IMR-90 (cell line): ENCODE data around the gene USP35. TPM values are rescaled to one million over a fixed set of nuclear protein-coding genes. Genes with fewer than 3 reads are reported as not detected.

Source experiments
- ATAC-seq: fragments of 200-7000 bp; cut with Tn5 transposase; 2 replicates; pipeline ENCODE4 v1.9.1; 2020; ENCODE audit warnings: low read depth, mild to moderate bottlenecking, moderate library complexity
- BruUV-seq: library from RNA; stranded (reverse); fragments of 400-500 nt; replicated peaks from 2 replicates; lab custom pipeline; 2021; lab: Mats Ljungman, UMichigan
- CTCF ChIA-PET: fragments of 300-600 bp; formaldehyde crosslinking; extraction: SDS; loops from one replicate; lab custom pipeline; 2021; ENCODE audit warnings: antibody characterized with exemption; lab: Yijun Ruan, JAX
- POLR2A ChIA-PET: fragments of 300-600 bp; sonication (Branson Sonifier 250); formaldehyde crosslinking; loops from one replicate; lab custom pipeline; 2022; ENCODE audit warnings: antibody characterized with exemption; ENCODE audit not compliant: unreplicated experiment; lab: Charles Lee
- DNase-seq: peaks from one replicate; pipeline ENCODE4 v3.0.0; 2013
- H2AFZ ChIP-seq: replicated peaks from 2 replicates; pipeline ENCODE3; 2013; ENCODE audit warnings: low read length, mild to moderate bottlenecking; ENCODE audit not compliant: poor library complexity
- H2AK5ac ChIP-seq: 2 replicates; pipeline ENCODE4 v1.6.1; 2013; ENCODE audit warnings: low read depth, low read length, inconsistent platforms
- H2AK9ac ChIP-seq: replicated peaks from 2 replicates; pipeline ENCODE3; 2013; ENCODE audit warnings: mild to moderate bottlenecking, low read depth, low read length, moderate library complexity; ENCODE audit not compliant: poor library complexity
- H2BK120ac ChIP-seq: 2 replicates; pipeline ENCODE4 v1.6.1; 2013; ENCODE audit warnings: low read depth, low read length, inconsistent platforms
- H2BK15ac ChIP-seq: 3 replicates; pipeline ENCODE4 v1.6.1; 2013; ENCODE audit warnings: low read depth, low read length, inconsistent platforms
- H2BK20ac ChIP-seq: 2 replicates; pipeline ENCODE4 v1.6.1; 2013; ENCODE audit warnings: low read depth, mild to moderate bottlenecking, inconsistent platforms, low read length, moderate library complexity
- H2BK5ac ChIP-seq: 2 replicates; pipeline ENCODE4 v1.6.1; 2013; ENCODE audit warnings: mild to moderate bottlenecking, low read depth, low read length, inconsistent platforms; ENCODE audit not compliant: poor library complexity, severe bottlenecking
- H3K14ac ChIP-seq: replicated peaks from 2 replicates; pipeline ENCODE4 v1.6.1; 2013; ENCODE audit warnings: low read depth, low read length, inconsistent platforms
- H3K18ac ChIP-seq: 2 replicates; pipeline ENCODE4 v1.6.1; 2013; ENCODE audit warnings: low read depth, low read length, control low read depth
- H3K23ac ChIP-seq: 2 replicates; pipeline ENCODE4 v1.6.1; 2013; ENCODE audit warnings: low read depth, low read length, inconsistent platforms
- H3K27ac ChIP-seq: 2 replicates; pipeline ENCODE4 v1.5.1; 2013; ENCODE audit warnings: mild to moderate bottlenecking, control low read depth, low read length; ENCODE audit not compliant: insufficient read depth
- H3K27me3 ChIP-seq: 2 replicates; pipeline ENCODE4 v1.6.1; 2013; ENCODE audit warnings: low read length; ENCODE audit not compliant: control insufficient read depth, insufficient read depth
- H3K36me3 ChIP-seq: 2 replicates; pipeline ENCODE4 v1.6.1; 2013; ENCODE audit warnings: low read length, mixed read lengths; ENCODE audit not compliant: control insufficient read depth, insufficient read depth
- H3K4ac ChIP-seq: 2 replicates; pipeline ENCODE4 v1.6.1; 2013; ENCODE audit warnings: low read depth, low read length, inconsistent platforms
- H3K4me1 ChIP-seq: 2 replicates; pipeline ENCODE4 v1.6.1; 2013; ENCODE audit warnings: low read length, mixed read lengths; ENCODE audit not compliant: control insufficient read depth, insufficient read depth
- H3K4me2 ChIP-seq: 2 replicates; pipeline ENCODE4 v1.6.1; 2013; ENCODE audit warnings: low read depth, mild to moderate bottlenecking, control low read depth, low read length, moderate library complexity
- H3K4me3 ChIP-seq: 2 replicates; pipeline ENCODE4 v1.5.1; 2013; ENCODE audit warnings: low read depth, mild to moderate bottlenecking, control low read depth, low read length, moderate library complexity; ENCODE audit not compliant: insufficient read depth
- H3K56ac ChIP-seq: 2 replicates; pipeline ENCODE4 v1.6.1; 2013; ENCODE audit warnings: low read length, inconsistent platforms; ENCODE audit not compliant: insufficient read depth; ENCODE audit errors: extremely low read depth
- H3K79me1 ChIP-seq, 2 experiments: 2 replicates each; pipeline ENCODE4 v1.6.1; 2013; ENCODE audit warnings: low read length in 2 of 2, inconsistent platforms in 1 of 2, low read depth in 1 of 2
- H3K9ac ChIP-seq: 2 replicates; pipeline ENCODE4 v1.6.1; 2013; ENCODE audit warnings: low read depth, low read length, control low read depth
- H3K9me1 ChIP-seq: 2 replicates; pipeline ENCODE4 v1.6.1; 2013; ENCODE audit warnings: low read length, inconsistent platforms; ENCODE audit not compliant: insufficient read depth
- H3K9me3 ChIP-seq: 2 replicates; pipeline ENCODE4 v1.6.1; 2013; ENCODE audit warnings: low read length; ENCODE audit not compliant: control insufficient read depth, insufficient read depth
- H4K20me1 ChIP-seq: 2 replicates; pipeline ENCODE4 v1.6.1; 2013; ENCODE audit warnings: low read length, inconsistent platforms; ENCODE audit not compliant: insufficient read depth
- H4K5ac ChIP-seq: 2 replicates; pipeline ENCODE4 v1.6.1; 2013; ENCODE audit warnings: mild to moderate bottlenecking, low read depth, low read length, control low read depth
- H4K8ac ChIP-seq, 2 experiments: 2 replicates each; pipeline ENCODE4 v1.6.1; 2013; ENCODE audit warnings: low read depth in 2 of 2, low read length in 2 of 2, control low read depth in 1 of 2, inconsistent platforms in 1 of 2
- H4K91ac ChIP-seq: 2 replicates; pipeline ENCODE4 v1.6.1; 2013; ENCODE audit warnings: low read depth, low read length, inconsistent platforms; ENCODE audit not compliant: insufficient read depth
- BHLHE40 ChIP-seq: fragments of 150-350 bp; IDR thresholded peaks from 2 replicates; pipeline ENCODE4 v1.6.1; 2016; ENCODE audit warnings: mild to moderate bottlenecking, low read depth, low read length
- CEBPB ChIP-seq: IDR thresholded peaks from 2 replicates; pipeline ENCODE4 v1.6.1; 2012; ENCODE audit warnings: low read depth, low read length, improper control_type of control experiment
- CHD1 ChIP-seq: IDR thresholded peaks from 2 replicates; pipeline ENCODE4 v1.6.1; 2012; ENCODE audit warnings: low read depth, low read length, improper control_type of control experiment
- CTCF ChIP-seq: conservative IDR thresholded peaks from 2 replicates; pipeline ENCODE4 v1.5.1; 2012; ENCODE audit warnings: mild to moderate bottlenecking, low read depth, low read length, improper control_type of control experiment
- ELK1 ChIP-seq: fragments of 150-350 bp; IDR thresholded peaks from 2 replicates; pipeline ENCODE4 v1.6.1; 2016; ENCODE audit warnings: low read depth, mild to moderate bottlenecking, low read length, moderate library complexity, borderline replicate concordance
- FOS ChIP-seq: fragments of 150-350 bp; IDR thresholded peaks from 2 replicates; pipeline ENCODE4 v1.6.1; 2016; ENCODE audit warnings: low read depth, low read length
- MAFK ChIP-seq: IDR thresholded peaks from 2 replicates; pipeline ENCODE4 v1.6.1; 2012; ENCODE audit warnings: low read depth, low read length, improper control_type of control experiment
- MAZ ChIP-seq: IDR thresholded peaks from 2 replicates; pipeline ENCODE4 v1.6.1; 2012; ENCODE audit warnings: low read depth, mild to moderate bottlenecking, low read length, improper control_type of control experiment, moderate library complexity, borderline replicate concordance
- MXI1 ChIP-seq: IDR thresholded peaks from 2 replicates; pipeline ENCODE4 v1.6.1; 2012; ENCODE audit warnings: low read depth, mild to moderate bottlenecking, low read length, moderate library complexity, borderline replicate concordance
- NFE2L2 ChIP-seq: fragments of 150-350 bp; IDR thresholded peaks from 2 replicates; pipeline ENCODE4 v1.6.1; 2016; ENCODE audit warnings: low read depth, mild to moderate bottlenecking, low read length
- POLR2A ChIP-seq: IDR thresholded peaks from 2 replicates; pipeline ENCODE4 v1.6.1; 2012; ENCODE audit warnings: mild to moderate bottlenecking, low read depth, low read length
- RAD21 ChIP-seq: IDR thresholded peaks from 2 replicates; pipeline ENCODE4 v1.6.1; 2012; ENCODE audit warnings: low read length, improper control_type of control experiment
- RCOR1 ChIP-seq: IDR thresholded peaks from 2 replicates; pipeline ENCODE4 v1.6.1; 2012; ENCODE audit warnings: mild to moderate bottlenecking, low read length, improper control_type of control experiment; ENCODE audit not compliant: insufficient replicate concordance
- RFX5 ChIP-seq: IDR thresholded peaks from 2 replicates; pipeline ENCODE4 v1.8.0; 2012; ENCODE audit warnings: low read depth, mild to moderate bottlenecking, low read length, moderate library complexity
- SMC3 ChIP-seq: fragments of 150-350 bp; IDR thresholded peaks from 2 replicates; pipeline ENCODE4 v1.6.1; 2016; ENCODE audit warnings: low read depth, mild to moderate bottlenecking, antibody characterized with exemption, low read length, moderate library complexity
- USF2 ChIP-seq: fragments of 150-350 bp; IDR thresholded peaks from 2 replicates; pipeline ENCODE4 v1.6.1; 2017; ENCODE audit warnings: mild to moderate bottlenecking, antibody characterized with exemption, low read length, low read depth
- WGBS, 2 experiments: methylation state at CpG; one replicate each; pipeline versions ENCODE4 v1.1.5 to v1.1.7; 2013; ENCODE audit warnings: missing lambda C conversion rate in 2 of 2; ENCODE audit not compliant: insufficient read length in 1 of 2; ENCODE audit errors: extremely low coverage in 2 of 2; 5-methylcytosine and 5-hydroxymethylcytosine counted together
- dilution Hi-C: fragments of 300-500 bp; cut with HindIII; formaldehyde crosslinking; loops from one replicate; pipeline ENCODE4 v1.14.3; 2018; ENCODE audit warnings: low sequenced_read_pairs; ENCODE audit not compliant: unreplicated experiment
- in situ Hi-C: fragments of 300-500 bp; cut with MboI; formaldehyde crosslinking; loops from 3 replicates; pipeline ENCODE4 v1.14.3; 2019; ENCODE audit warnings: low sequenced_read_pairs, inconsistent platforms, mixed read lengths
- intact Hi-C: fragments of 100-400 bp; cut with micrococcal nuclease; formaldehyde crosslinking; loops from 2 replicates; pipeline ENCODE4 v1.10.0; 2022
- polyA plus RNA-seq, 3 experiments: library from polyadenylated mRNA; depleted of rRNA; stranded (reverse); fragments of >200 nt; gene quantifications; 2 replicates each; pipeline ENCODE4 v1.2.3, GENCODE V29; 2012; ENCODE audit warnings: low replicate concordance in 1 of 3
- total RNA-seq: library from RNA; depleted of rRNA; stranded (reverse); fragments of >200 nt; gene quantifications from 2 replicates; pipeline ENCODE4 v1.2.3, GENCODE V29; 2012

USP35 gene
- total and polyA plus RNA-seq, 2 of the 4 experiments (the other 2 are of a cell fraction) = 2.7 to 11.3 TPM

- Histone ChIP-seq H3K9me3 (0 out of 2 replicates have a peak, but pooled peaks cover 5% of the 10 kb centered on the region), H2BK20ac (no peak overlapping the region), H3K4me1 (no peaks in the 10 kb centered on the region), H3K4me2 (no peak overlapping the region), H3K14ac (no peak overlapping the region), H2BK120ac (no peak overlapping the region), H3K9ac (no peak overlapping the region), H4K5ac (no peak overlapping the region), H3K56ac (no peak overlapping the region), H3K27ac (no peak overlapping the region), H2BK15ac (no peak overlapping the region), H2AK5ac (no peak overlapping the region), H3K36me3 (peaks cover 3% of the 10 kb centered on the region; the same call in 1 of the 2 replicates), H3K4me3 (no peak overlapping the region), H3K9me1 (no peaks in the 10 kb centered on the region), H2AK9ac (no peak overlapping the region), H3K27me3 (no peaks in the 10 kb centered on the region), H2AFZ (no peak overlapping the region), H3K23ac (no peak overlapping the region), H4K91ac (no peak overlapping the region), H4K20me1 (peaks cover 3% of the 10 kb centered on the region; the same call in 1 of the 2 replicates), H3K4ac (no peak overlapping the region), H3K79me1 (peaks cover 0 to 4% of the 10 kb centered on the region in 2 experiments; a peak in 1 of 4 replicates), H2BK5ac (no peak overlapping the region), H3K18ac (no peak overlapping the region), H4K8ac (no peak overlapping the region)
- DNase-seq = no peak
- ChIA-PET CTCF (no interaction called here), POLR2A (no interaction called here)
- intact Hi-C loops (no loop called here), in situ Hi-C loops (no loop called here), dilution Hi-C loops (no loop called here)
- BruUV-seq = no TSS peak
- no peak for ATAC-seq
- WGBS, 2 experiments = 100% methylated on average over 1 of the region's 2 CpGs; no CpG with 5 or more reads in 1 of the 2 experiments
- no peak for TF ChIP-seq RFX5
- TF ChIP-seq USF2 = no peak
- no peak for TF ChIP-seq RAD21
- no peak for TF ChIP-seq POLR2A
- TF ChIP-seq SMC3 = no peak
- TF ChIP-seq NFE2L2 = no peak
- TF ChIP-seq CEBPB = no peak
- TF ChIP-seq MXI1 = no peak
- TF ChIP-seq FOS = no peak
- no peak for TF ChIP-seq CTCF
- no peak for TF ChIP-seq RCOR1
- TF ChIP-seq CHD1 = no peak
- TF ChIP-seq BHLHE40 = no peak
- TF ChIP-seq ELK1 = no peak
- TF ChIP-seq MAZ = no peak
- no peak for TF ChIP-seq MAFK
These were observed 55.4 kb downstream of the USP35 start for GRCh38 chr11:78244080-78244479.
